ENCODE measurements around the gene CCDC30. TPM values are rescaled to one million over a fixed set of nuclear protein-coding genes. Genes with fewer than 3 reads are reported as not detected.

Gene CCDC30
- polyA plus RNA-seq, 1 donor: 2.3 TPM

- no peak for DNase-seq (ENCODE audit: low read depth)
Observed at GRCh38 chr1:42691157-42691498, 228.0 kb downstream of the CCDC30 start.

GRCh38 chr1:42692461-42692860 is 229.4 kb downstream of the CCDC30 start:
- DNase-seq (ENCODE audit: low read depth): no peak

- no peak for DNase-seq (ENCODE audit: low read depth)
Observed at GRCh38 chr1:42692911-42693310, 229.8 kb downstream of the CCDC30 start.

- no peak for DNase-seq (ENCODE audit: low read depth)
Observed at GRCh38 chr1:42698081-42698813, 235.2 kb downstream of the CCDC30 start.

- no peak for DNase-seq (ENCODE audit: low read depth)
Observed at GRCh38 chr1:42700006-42700405, 236.9 kb downstream of the CCDC30 start.

GRCh38 chr1:42703888-42704464 is 240.9 kb downstream of the CCDC30 start:
- no peak for DNase-seq (ENCODE audit: low read depth)

Other genes with a start within 250 kb of the CCDC30 start
- 37.8 TPM for gene FOXJ3, start 128.1 kb upstream of the CCDC30 start, polyA plus RNA-seq (ENCODE audit: insufficient read length)
- gene RIMKLA, start 82.5 kb upstream of the CCDC30 start, polyA plus RNA-seq (ENCODE audit: insufficient read length): 0.89 TPM
- 0.37 TPM for gene ZMYND12, start 7.3 kb upstream of the CCDC30 start, polyA plus RNA-seq (ENCODE audit: insufficient read length)
- gene PPCS, start 6.7 kb upstream of the CCDC30 start, polyA plus RNA-seq (ENCODE audit: insufficient read length): 33.1 TPM
- gene PPIH, start 195.1 kb downstream of the CCDC30 start, polyA plus RNA-seq (ENCODE audit: insufficient read length): 37.9 TPM
- gene YBX1, start 219.1 kb downstream of the CCDC30 start, polyA plus RNA-seq (ENCODE audit: insufficient read length): 921 TPM